Non-pigmented ciliary epithelial cell (primary cell): ENCODE data around the gene CAMK1D.
A peak's percentile ranks its signal among the peaks of the same experiment; 100 is the strongest.

ENCODE experiments used
- DNase-seq: peaks from one replicate; pipeline ENCODE4 v3.0.0-alpha.2; 2010; ENCODE audit warnings: low read depth

Gene CAMK1D

DNA sequence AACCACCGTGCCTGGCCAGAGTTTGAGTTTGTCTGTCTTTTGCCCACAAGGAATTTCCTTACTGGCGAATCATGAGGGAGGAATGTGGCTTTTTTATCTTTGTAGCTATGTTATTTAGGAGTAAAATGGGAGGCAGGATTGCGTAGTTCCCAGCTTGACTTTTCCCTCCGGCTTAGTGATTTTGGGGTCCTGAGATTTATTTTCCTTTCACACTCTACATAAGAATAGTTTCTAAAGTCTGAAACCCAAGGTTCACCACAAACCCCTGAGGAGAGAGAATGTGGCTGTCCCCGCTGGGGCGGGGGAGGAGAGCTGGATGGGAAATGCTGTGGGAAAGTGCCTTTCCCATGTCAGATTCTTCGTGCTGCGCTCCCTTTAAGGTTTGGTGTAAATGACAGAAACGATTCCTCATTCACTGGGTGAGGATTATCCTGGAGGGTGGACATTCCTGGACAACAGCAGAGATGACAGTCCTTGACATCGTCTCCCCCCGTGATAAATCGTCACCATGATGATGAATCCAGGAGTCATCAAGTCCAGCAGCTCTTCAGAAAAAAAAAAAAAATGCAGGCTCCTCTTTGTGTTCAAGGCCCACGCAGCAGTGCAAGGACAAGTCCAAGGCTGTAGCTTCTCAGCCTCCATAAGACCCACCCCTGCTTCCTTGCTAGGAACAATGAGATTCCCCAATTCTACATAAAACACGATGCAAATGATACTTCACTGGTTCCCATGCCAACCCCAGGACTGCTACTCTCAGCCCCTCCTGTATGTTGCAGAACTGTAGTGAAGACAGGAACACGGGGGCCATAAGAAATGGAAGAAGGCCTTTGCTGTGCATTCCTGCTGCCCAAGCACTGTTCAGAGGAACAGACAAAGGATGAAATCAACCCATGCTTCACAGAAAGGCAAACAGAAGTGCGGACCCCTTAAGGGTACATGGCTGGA is 419.1 kb downstream of the CAMK1D start:
- peak; percentile 20 for DNase-seq

- DNase-seq, result no peak
Measured at GRCh38 chr10:12769323-12770044, 420.1 kb downstream of the CAMK1D start.

- DNase-seq, result no peak
Measured at GRCh38 chr10:12771981-12772760, 422.8 kb downstream of the CAMK1D start.

GRCh38 chr10:12772797-12773587 is 423.6 kb downstream of the CAMK1D start:
- DNase-seq, result no peak

- DNase-seq, result no peak
Measured at GRCh38 chr10:12774204-12774894, 425.0 kb downstream of the CAMK1D start.

DNA sequence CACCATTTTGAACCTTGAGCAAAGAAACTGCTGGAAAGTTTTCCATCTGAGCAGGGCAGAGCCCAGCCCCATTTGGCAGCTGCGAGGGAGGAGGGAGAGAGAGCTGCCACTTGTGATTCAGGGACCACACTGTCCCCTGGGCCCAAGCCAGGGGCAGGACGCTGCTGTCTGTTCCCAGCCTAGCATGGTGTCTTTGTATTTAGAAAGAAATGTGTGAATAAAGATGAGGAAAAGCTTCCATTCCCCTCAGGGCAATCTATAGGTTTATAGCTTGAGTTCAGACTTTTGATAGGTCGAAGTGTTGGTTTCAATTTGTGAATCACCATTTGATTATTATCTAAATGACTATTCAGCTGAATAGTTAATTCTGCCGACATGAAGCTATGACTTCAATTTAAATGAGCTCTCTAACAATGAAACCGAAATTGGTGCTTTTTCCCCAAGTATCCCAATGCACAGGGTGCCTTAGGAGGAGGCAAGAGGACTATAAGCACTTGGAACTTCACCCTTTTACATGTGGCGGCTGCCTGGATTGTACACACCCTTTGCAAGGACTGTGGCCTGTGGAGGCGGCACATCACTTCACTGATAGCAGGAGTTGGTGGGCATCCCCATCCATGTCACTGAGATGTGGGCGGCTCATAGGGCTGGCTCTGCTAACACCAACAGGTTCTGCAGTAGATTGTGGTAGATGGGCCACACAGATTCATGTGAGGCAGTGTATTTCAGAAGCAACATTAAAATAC is 428.7 kb downstream of the CAMK1D start:
- DNase-seq, result no peak

DNA sequence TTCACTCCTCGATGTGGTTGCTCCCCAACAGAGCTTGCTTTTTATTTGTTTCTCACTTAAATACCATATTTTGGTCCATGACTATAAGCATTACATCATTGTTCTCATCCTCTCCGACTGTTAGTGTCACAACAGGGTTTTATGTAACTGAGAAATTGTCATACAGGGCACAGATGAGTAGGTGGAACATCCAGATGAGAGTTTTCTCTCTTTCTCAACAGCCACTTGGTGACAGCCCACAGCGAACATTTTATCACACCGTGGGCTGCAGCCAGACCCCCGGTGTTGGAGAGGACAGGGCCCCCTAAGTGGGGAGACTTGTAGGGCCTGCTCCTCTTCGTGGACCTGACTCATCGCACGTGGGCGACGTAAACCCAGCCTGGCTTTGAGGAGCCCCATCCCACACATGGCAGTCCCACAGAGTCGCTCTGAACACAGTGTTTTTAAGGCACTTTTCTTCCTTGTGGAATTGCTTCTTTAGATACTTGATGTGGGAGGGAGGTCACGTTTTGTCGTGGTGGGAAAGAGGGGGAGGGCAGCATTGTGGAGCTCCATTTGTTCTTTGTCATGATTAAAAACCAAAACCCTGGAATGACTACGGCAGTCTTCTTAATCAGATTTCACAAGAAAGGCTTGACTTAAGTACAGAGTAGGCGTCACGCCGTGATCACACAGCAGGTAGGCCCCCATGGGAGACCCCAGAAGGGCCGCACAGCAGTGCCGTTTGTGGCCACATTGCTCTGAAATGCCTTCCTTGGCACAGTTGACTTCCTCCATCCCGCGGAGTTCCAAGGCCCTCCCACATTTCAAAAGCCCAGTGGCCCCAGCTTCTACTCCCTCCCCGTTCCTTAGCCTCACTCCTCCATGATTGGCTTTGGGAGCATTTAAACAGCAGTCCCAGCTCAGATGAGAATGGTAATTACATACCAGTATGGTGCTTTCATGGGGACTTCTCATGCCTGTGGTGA is 431.6 kb downstream of the CAMK1D start:
- no peak for DNase-seq

GRCh38 chr10:12781976-12782375 is 432.6 kb downstream of the CAMK1D start:
- no peak for DNase-seq

DNA sequence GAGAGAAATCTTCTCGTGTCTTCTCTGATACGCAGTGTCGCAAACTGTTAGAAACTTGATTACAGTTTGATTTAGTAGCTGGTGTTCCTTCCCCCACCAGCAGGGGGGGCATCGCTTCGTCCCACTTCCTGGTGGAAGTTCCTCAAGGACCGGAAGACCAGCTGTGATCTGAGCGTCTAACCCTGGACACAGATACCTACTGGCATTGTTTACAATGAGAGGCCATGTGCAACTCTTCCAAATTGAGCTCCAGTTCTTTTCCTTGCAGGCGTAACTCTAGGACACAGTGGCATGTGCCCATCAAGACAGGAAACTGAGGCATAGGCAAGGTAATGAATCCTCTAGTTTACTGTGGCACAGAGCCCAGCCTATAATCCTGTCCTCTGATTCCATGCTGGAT is 433.2 kb downstream of the CAMK1D start:
- DNase-seq, result no peak

- DNase-seq, result no peak
Measured at GRCh38 chr10:12783293-12783692, 433.9 kb downstream of the CAMK1D start.

GRCh38 chr10:12784646-12785045 is 435.3 kb downstream of the CAMK1D start:
- no peak for DNase-seq

DNA sequence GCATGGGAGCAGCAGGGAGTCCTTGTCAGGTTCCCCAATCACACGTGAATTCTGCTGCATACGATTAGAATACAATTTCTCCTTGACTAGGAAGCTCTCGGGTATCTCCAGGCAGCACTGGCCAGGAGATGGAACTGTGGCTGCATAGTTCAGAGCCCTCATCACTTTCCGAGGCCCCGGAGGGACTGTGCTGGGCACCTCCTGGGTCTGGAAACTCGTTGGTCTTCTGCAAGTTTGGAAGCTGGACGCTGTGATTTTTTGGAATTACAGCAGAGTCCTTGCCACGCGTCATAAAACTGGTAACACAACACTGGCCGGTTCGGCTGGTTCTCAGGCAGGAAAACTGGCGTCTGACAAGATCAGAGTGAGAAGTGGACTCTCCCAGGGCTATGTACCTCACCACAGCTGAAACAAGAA is 436.1 kb downstream of the CAMK1D start:
- DNase-seq, result no peak

- no peak for DNase-seq
Measured at GRCh38 chr10:12787297-12787696, 437.9 kb downstream of the CAMK1D start.

- DNase-seq, result no peak
Measured at GRCh38 chr10:12788277-12788676, 438.9 kb downstream of the CAMK1D start.

DNA sequence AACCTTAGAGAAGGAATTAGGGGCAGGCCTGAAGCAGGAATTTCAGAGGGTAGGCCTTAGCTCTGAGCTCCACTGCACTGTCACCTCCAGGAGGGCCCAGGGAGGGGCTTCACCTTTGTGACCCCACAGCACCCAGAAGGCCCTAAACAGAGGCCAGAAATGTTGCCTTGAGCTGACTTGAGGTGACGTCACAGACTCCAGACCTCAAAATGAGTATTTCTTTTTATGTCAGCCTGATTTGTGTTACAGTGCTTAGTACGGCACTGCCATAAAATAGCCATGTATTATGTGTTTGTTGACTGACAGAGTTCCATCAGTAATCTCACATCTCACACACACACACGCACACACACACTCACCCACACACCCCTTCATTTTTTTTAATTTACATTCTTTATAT is 440.9 kb downstream of the CAMK1D start:
- no peak for DNase-seq

GRCh38 chr10:12791728-12792127 is 442.4 kb downstream of the CAMK1D start:
- DNase-seq, result no peak

GRCh38 chr10:12792889-12793556 is 443.7 kb downstream of the CAMK1D start:
- no peak for DNase-seq

- DNase-seq, result no peak
Measured at GRCh38 chr10:12795315-12796110, 446.2 kb downstream of the CAMK1D start.
